ENCODE results near the gene TCAF1.

The TCAF1 gene

GRCh38 chr7:143889068-143889467, 12.9 kb downstream of the TCAF1 start:
- H3K4me3 ChIP-seq (ENCODE audit: low read length), result no peak overlapping the region
- TF ChIP-seq, protein P1, sequence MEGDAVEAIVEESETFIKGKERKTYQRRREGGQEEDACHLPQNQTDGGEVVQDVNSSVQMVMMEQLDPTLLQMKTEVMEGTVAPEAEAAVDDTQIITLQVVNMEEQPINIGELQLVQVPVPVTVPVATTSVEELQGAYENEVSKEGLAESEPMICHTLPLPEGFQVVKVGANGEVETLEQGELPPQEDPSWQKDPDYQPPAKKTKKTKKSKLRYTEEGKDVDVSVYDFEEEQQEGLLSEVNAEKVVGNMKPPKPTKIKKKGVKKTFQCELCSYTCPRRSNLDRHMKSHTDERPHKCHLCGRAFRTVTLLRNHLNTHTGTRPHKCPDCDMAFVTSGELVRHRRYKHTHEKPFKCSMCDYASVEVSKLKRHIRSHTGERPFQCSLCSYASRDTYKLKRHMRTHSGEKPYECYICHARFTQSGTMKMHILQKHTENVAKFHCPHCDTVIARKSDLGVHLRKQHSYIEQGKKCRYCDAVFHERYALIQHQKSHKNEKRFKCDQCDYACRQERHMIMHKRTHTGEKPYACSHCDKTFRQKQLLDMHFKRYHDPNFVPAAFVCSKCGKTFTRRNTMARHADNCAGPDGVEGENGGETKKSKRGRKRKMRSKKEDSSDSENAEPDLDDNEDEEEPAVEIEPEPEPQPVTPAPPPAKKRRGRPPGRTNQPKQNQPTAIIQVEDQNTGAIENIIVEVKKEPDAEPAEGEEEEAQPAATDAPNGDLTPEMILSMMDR (conservative IDR thresholded peaks at IDR 0.05; ENCODE audit: low read depth, low read length), result no peak
- DNase-seq (ENCODE audit: low read depth), result no peak

DNA sequence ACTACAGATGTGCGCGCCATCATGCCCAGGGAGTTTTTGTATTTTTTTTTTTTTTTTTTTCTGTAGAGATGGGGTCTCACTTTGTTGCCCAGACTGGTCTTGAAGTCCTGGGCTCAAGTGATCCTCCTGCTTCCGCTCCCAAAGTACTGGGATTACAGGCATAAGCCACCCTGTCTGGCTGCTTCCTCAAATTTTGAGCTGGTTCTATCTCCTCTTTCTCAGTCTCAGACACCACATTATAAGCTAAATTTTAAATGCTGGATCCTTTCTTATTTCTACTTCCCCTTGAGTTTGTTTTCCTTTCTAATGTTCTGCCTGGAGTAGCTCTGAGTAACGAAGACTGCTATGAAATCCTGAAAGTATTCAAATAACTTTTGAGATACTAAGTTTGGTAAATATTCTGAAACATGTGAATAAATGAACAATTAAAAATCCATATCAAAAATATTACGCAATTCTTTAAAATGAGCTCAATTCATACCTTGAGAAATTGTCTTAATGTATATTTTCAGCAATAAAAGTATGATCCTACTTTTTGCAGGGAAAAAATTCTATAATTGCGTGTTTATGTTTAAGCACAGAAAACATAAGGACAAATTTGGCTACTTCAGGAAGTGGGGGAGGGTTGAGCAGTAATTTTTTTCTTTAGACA, 15.0 kb downstream of the TCAF1 start:
- TF ChIP-seq, protein P1 (conservative IDR thresholded peaks at IDR 0.05; ENCODE audit: low read depth, low read length), result no peak
- DNase-seq (ENCODE audit: low read depth), result no peak

DNA sequence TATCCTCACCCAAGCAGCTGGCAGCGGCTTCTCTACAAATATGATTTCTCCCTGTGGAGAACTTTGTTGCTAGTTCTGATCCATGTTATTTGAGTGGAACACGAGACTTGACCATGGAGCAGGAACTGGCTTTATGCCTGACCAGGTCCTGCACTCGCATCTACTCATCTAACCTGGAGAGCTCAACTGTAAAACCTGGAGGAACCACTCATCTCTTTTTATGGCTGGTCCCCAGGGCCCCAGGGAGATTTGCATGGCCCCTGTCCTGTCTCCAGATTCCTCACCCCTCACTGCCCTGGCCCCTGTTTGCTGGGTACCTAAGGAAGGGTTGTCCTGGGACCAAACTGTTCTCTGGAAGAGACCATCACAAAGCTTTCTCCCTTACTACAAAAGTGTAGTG, 16.0 kb downstream of the TCAF1 start:
- DNase-seq (ENCODE audit: low read depth), result no peak

More for the DNA sequence above, 15.0 kb downstream of the TCAF1 start:
- no peak overlapping the region for H3K4me3 ChIP-seq (ENCODE audit: low read length)

DNA sequence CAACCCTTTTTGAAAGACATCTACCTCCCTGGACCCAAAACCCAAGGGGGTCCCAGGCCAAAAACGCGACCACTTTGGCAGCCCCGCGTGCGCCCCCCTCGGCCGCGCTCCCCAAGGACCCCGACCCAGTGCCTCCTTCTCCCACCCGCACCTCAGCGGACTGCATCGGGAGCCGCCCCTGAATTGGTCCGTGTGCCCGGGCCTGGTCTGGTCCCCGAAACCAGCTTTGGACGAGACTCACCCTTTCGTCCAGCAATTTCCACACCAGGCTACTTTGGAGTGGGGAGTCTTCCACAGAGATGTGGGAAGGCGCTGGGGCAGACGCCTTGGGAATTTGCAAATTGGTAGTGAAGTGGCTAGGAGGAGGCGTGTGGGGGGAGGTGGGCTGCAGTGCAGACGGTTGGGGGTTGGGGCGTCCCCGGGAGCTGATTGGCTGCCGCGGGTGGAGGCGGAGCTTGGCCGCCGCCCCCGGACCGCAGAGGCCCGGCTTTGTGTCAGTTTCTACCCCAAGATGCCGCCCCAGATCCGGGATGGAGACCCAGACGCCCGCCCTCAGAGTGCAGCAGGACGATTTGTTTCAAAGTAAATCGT, 16.9 kb downstream of the TCAF1 start:
- TF ChIP-seq, protein P1 (conservative IDR thresholded peaks at IDR 0.05; ENCODE audit: low read depth, low read length), result no peak
- H3K4me3 ChIP-seq (ENCODE audit: low read length), result peak overlapping the region; percentile 85
- no peak for DNase-seq (ENCODE audit: low read depth)

More for the DNA sequence above, 16.0 kb downstream of the TCAF1 start:
- TF ChIP-seq, protein P1 (conservative IDR thresholded peaks at IDR 0.05; ENCODE audit: low read depth, low read length), result no peak
- H3K4me3 ChIP-seq (ENCODE audit: low read length), result no peak overlapping the region

DNA sequence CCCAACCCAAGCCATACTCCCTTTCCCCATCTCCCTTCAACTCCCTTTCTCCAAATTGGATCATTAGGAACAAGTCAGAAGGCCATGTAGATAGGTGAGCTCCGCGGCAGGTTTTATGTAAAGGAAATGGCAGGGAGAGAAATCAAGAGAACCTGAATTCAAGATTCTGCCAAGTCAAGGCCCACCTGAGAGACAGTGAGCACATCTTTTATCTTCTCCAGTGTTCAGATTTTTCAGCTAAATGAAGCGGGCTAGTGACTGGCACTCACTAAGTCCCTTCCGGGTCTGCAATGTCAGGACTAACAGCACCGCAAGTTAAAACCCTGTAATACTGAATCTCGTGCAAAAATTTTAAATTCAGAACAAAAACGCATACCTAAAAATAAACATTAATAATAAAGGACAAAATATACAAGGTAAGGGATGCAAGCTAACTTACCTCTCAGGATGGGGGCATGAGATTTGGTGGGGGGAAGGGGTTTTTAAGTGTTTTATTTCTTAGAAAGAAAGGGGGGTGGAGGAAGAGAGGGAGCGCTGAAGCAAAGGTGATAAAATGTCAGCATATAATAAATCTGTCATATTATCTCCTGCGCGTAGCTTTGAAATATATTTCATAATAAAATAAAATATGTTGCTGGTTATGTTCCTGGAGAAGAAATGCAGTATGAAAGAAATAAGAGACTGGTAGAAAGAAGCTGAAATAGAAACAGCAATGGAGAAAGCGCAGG, 17.6 kb downstream of the TCAF1 start:
- DNase-seq (ENCODE audit: low read depth), result no peak
- peak overlapping the region; percentile 85 for H3K4me3 ChIP-seq (ENCODE audit: low read length)
- TF ChIP-seq, protein P1 (conservative IDR thresholded peaks at IDR 0.05; ENCODE audit: low read depth, low read length), result no peak

DNA sequence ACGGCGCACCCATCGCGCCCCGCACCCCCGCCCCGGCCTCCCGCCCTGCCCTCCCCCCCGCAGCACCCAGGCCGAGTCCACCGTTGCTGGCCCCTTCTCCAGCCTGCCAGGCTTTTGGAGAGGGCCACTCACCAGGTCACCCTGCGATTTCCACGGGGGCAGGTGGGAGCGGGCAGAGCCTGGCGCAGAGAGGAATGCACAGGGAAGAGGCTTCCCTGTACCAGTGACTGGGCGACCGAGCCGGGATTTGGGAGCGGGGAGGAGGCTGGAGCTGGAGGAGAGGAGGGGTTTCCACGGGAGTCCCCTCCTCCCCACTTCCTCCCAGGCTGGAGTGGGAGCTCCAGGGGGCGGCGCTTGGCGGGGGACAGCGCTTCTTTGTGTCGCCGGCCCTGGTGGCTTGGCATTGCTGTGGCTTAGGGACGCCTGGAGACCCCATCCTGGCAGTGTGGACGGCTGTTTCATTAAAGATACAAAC, 19.3 kb downstream of the TCAF1 start:
- DNase-seq (ENCODE audit: low read depth), result no peak
- peak overlapping the region; percentile 77 for H3K4me3 ChIP-seq (ENCODE audit: low read length)
- TF ChIP-seq, protein P1 (conservative IDR thresholded peaks at IDR 0.05; ENCODE audit: low read depth, low read length), result no peak
